Esophagus squamous epithelium (tissue), 5 donors: Measurements from ENCODE around the gene FLT4. TPM values are rescaled to one million over a fixed set of nuclear protein-coding genes. Genes with fewer than 3 reads are reported as not detected.
"Not testable (repeated sequence)": the region's sequence is repeated elsewhere in the genome, so short reads cannot be mapped to it uniquely, and the experiment has no call there.

Source experiments
- DNase-seq: peaks from one replicate; lab custom pipeline; 2025; lab: John Stamatoyannopoulos, UW
- H3K27ac ChIP-seq, 4 donors: fragments of 200-600 bp; sonication (generic); one replicate each; pipeline ENCODE4 v1.5.1; 2016 to 2019; ENCODE audit warnings: mild to moderate bottlenecking in 1 of 4
- H3K27me3 ChIP-seq, 4 donors: fragments of 200-600 bp; sonication (generic); 1 replicate in 3 of 4; 2 replicates in 1 of 4; pipeline versions ENCODE4 v1.5.1 to v1.6.0; 2017 to 2021; ENCODE audit warnings: antibody characterized with exemption in 1 of 4
- H3K36me3 ChIP-seq, 3 donors: fragments of 200-600 bp; sonication (generic); one replicate each; pipeline ENCODE4 v1.5.1; 2016 to 2019
- H3K4me1 ChIP-seq, 3 donors: fragments of 200-600 bp; sonication (generic); one replicate each; pipeline ENCODE4 v1.5.1; 2017 to 2019
- H3K4me3 ChIP-seq, 4 donors: fragments of 200-600 bp; sonication (generic); 1 replicate in 3 of 4; 2 replicates in 1 of 4; pipeline ENCODE4 v1.5.1; 2016 to 2019; ENCODE audit warnings: mild to moderate bottlenecking in 2 of 4, moderate library complexity in 1 of 4
- H3K9me3 ChIP-seq, 3 donors: fragments of 200-600 bp; sonication (generic); one replicate each; pipeline ENCODE4 v1.5.1; 2016 to 2019
- CTCF ChIP-seq, 6 experiments: fragments of 450-650 bp in 4 of 6; fragments of 200-600 bp in 2 of 6; sonication (generic) in 2 of 6; IDR thresholded peaks; one replicate each; pipeline ENCODE4 v1.5.1; 2016 to 2019; ENCODE audit warnings: antibody characterized with exemption in 6 of 6, mild to moderate bottlenecking in 4 of 6, moderate library complexity in 4 of 6
- POLR2A ChIP-seq, 4 donors: fragments of 450-650 bp; IDR thresholded peaks; one replicate each; pipeline ENCODE4 v1.6.1; 2017; ENCODE audit warnings: antibody characterized with exemption in 4 of 4, mild to moderate bottlenecking in 4 of 4, moderate library complexity in 3 of 4
- WGBS, 2 donors: methylation state at CpG; one replicate each; pipeline ENCODE4 v1.1.5; 2018; 5-methylcytosine and 5-hydroxymethylcytosine counted together
- intact Hi-C: fragments of 100-400 bp; cut with DNase I; formaldehyde crosslinking; loops from one replicate; pipeline ENCODE4 v1.15.0; 2022
- total RNA-seq, 4 donors: library from RNA; depleted of rRNA; stranded (reverse); fragments of >200 nt; gene quantifications; one replicate each; pipeline ENCODE4 v1.1.0, GENCODE V29; 2016
- donor health status: DM: yes; HTN: yes; CAD: no.

FLT4 gene
- total RNA-seq, 4 donors from 2014 or later = 0.97 to 13.5 (median 4.2) TPM

GRCh38 chr5:180690562-180690961 is 41.2 kb upstream of the FLT4 start:
- no peak overlapping the region for H3K4me3 ChIP-seq
- H3K9me3 ChIP-seq = peaks cover 0 to under 1% (median 0%) of the 10 kb centered on the region in 3 donors

GRCh38 chr5:180689775-180690174 is 40.4 kb upstream of the FLT4 start:
- Histone ChIP-seq H3K27ac (no peak overlapping the region), H3K4me1 (no peaks in the 10 kb centered on the region), H3K27me3 (peaks cover 0 to 71% (median 0%) of the 10 kb centered on the region in 4 donors), H3K4me3 (no peak overlapping the region), H3K9me3 (no peaks in the 10 kb centered on the region), H3K36me3 (no peaks in the 10 kb centered on the region)
- WGBS, 2 donors = 58 to 69% methylated on average over 5 to 7 of the region's 7 CpGs
- intact Hi-C loops = no loop called here
- no peak for TF ChIP-seq POLR2A (IDR thresholded peaks at IDR 0.05)
- TF ChIP-seq CTCF (IDR thresholded peaks at IDR 0.05) = no peak
- DNase-seq = no peak

More at GRCh38 chr5:180690562-180690961, 41.2 kb upstream of the FLT4 start:
- intact Hi-C loops = no loop called here
- Histone ChIP-seq H3K27ac (no peak overlapping the region), H3K4me1 (no peaks in the 10 kb centered on the region), H3K36me3 (no peaks in the 10 kb centered on the region), H3K27me3 (peaks cover 0 to 68% (median 0%) of the 10 kb centered on the region in 4 donors)
- WGBS, 2 donors = 52 to 53% methylated on average over 6 of the region's 6 CpGs
- no peak for DNase-seq
- TF ChIP-seq CTCF (IDR thresholded peaks at IDR 0.05) (no peak), POLR2A (IDR thresholded peaks at IDR 0.05) (no peak)

GRCh38 chr5:180689071-180689694 is 39.8 kb upstream of the FLT4 start:
- no peaks in the 10 kb centered on the region for H3K9me3 ChIP-seq
- no peaks in the 10 kb centered on the region for H3K4me1 ChIP-seq
- H3K4me3 ChIP-seq = no peak overlapping the region
- TF ChIP-seq POLR2A (IDR thresholded peaks at IDR 0.05) = no peak
- TF ChIP-seq CTCF (IDR thresholded peaks at IDR 0.05) = no peak
- no peaks in the 10 kb centered on the region for H3K36me3 ChIP-seq
- intact Hi-C loops = no loop called here
- H3K27ac ChIP-seq = no peak overlapping the region
- WGBS, 2 donors = 57 to 63% methylated on average over 13 of the region's 13 CpGs
- peaks cover 0 to 77% (median 0%) of the 10 kb centered on the region in 4 donors for H3K27me3 ChIP-seq
- DNase-seq = no peak

- intact Hi-C loops = no loop called here
- WGBS, 2 donors = 38 to 55% methylated on average over 8 of the region's 8 CpGs
These were observed 39.1 kb upstream of the FLT4 start for GRCh38 chr5:180688330-180689070.

GRCh38 chr5:180686799-180687198 is 37.4 kb upstream of the FLT4 start:
- H3K36me3 ChIP-seq = not testable (repeated sequence)
- 59 to 67% methylated on average over 12 of the region's 12 CpGs for WGBS, 2 donors

More at GRCh38 chr5:180688330-180689070, 39.1 kb upstream of the FLT4 start:
- Histone ChIP-seq H3K27me3 (peaks cover 0 to 83% (median 0%) of the 10 kb centered on the region in 4 donors), H3K27ac (no peak overlapping the region), H3K4me3 (no peak overlapping the region), H3K36me3 (no peaks in the 10 kb centered on the region), H3K4me1 (no peaks in the 10 kb centered on the region), H3K9me3 (no peaks in the 10 kb centered on the region)
- TF ChIP-seq POLR2A (IDR thresholded peaks at IDR 0.05) (no peak), CTCF (IDR thresholded peaks at IDR 0.05) (no peak)
- DNase-seq = no peak

More at GRCh38 chr5:180686799-180687198, 37.4 kb upstream of the FLT4 start:
- intact Hi-C loops, H3K9me3 ChIP-seq, H3K4me3 ChIP-seq, DNase-seq, H3K27ac ChIP-seq, H3K4me1 ChIP-seq: not testable (repeated sequence)
- H3K27me3 ChIP-seq = peaks cover 0 to 83% (median 0%) of the 10 kb centered on the region in 4 donors
